ENCODE measurements around the gene P3H3. TPM values are rescaled to one million over a fixed set of nuclear protein-coding genes. Genes with fewer than 3 reads are reported as not detected.

P3H3 gene
- total RNA-seq, 4 donors from 2014 or later: 5.6 to 11.3 (median 6.8) TPM

DNA sequence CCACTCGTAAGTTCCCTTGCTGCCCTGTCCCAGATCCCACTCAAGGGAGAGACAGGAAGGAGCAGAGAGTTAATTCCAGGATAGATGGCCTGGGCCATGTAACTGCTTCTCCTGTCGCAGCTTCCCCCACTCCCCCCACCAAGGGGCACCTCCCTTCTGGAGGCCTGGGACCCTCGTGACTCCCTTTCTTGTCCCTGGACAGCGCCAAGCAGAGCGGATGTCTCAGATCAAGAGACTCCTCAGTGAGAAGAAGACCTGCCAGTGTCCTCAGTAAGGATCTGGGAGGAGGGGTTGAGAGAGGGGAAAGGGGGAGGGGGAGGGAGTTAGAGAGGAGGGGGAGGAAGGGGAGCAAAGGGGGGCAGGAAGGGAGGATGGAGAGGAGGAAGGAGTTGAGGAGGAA, 9.6 kb upstream of the P3H3 start:
- TF ChIP-seq, protein P1, sequence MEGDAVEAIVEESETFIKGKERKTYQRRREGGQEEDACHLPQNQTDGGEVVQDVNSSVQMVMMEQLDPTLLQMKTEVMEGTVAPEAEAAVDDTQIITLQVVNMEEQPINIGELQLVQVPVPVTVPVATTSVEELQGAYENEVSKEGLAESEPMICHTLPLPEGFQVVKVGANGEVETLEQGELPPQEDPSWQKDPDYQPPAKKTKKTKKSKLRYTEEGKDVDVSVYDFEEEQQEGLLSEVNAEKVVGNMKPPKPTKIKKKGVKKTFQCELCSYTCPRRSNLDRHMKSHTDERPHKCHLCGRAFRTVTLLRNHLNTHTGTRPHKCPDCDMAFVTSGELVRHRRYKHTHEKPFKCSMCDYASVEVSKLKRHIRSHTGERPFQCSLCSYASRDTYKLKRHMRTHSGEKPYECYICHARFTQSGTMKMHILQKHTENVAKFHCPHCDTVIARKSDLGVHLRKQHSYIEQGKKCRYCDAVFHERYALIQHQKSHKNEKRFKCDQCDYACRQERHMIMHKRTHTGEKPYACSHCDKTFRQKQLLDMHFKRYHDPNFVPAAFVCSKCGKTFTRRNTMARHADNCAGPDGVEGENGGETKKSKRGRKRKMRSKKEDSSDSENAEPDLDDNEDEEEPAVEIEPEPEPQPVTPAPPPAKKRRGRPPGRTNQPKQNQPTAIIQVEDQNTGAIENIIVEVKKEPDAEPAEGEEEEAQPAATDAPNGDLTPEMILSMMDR (IDR thresholded peaks at IDR 0.05; ENCODE audit: low read depth): no peak

DNA sequence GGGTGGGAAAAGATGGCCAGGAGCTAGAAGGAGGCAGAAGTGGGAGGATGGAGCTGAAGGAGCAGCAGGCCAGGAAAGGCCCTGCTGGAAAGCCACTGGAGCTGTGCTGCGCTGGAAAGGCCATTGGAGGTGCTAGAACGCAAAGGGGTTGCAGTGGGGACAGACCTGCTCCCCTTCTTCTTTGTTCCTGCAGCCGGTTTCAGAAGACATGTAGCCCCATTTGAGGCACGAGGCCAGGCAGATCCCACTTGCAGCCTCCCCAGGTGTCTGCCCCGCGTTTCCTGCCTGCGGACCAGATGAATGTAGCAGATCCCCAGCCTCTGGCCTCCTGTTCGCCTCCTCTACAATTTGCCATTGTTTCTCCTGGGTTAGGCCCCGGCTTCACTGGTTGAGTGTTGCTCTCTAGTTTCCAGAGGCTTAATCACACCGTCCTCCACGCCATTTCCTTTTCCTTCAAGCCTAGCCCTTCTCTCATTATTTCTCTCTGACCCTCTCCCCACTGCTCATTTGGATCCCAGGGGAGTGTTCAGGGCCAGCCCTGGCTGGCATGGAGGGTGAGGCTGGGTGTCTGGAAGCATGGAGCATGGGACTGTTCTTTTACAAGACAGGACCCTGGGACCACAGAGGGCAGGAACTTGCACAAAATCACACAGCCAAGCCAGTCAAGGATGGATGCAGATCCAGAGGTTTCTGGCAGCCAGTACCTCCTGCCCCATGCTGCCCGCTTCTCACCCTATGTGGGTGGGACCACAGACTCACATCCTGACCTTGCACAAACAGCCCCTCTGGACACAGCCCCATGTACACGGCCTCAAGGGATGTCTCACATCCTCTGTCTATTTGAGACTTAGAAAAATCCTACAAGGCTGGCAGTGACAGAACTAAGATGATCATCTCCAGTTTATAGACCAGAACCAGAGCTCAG, 8.8 kb upstream of the P3H3 start:
- TF ChIP-seq, protein P1 (IDR thresholded peaks at IDR 0.05; ENCODE audit: low read depth): no peak

DNA sequence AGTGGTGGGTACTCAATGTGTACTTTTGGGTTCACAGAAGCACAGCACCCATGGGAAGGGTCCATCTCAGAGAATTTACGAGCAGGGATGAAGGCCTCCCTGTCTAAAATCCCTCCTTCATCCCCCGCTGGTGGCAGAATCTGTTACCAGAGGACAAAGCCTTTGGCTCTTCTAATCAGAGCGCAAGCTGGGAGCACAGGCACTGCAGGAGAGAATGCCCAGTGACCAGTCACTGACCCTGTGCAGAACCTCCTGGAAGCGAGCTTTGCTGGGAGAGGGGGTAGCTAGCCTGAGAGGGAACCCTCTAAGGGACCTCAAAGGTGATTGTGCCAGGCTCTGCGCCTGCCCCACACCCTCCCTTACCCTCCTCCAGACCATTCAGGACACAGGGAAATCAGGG, 8.0 kb upstream of the P3H3 start:
- TF ChIP-seq, protein P1 (IDR thresholded peaks at IDR 0.05; ENCODE audit: low read depth): no peak

DNA sequence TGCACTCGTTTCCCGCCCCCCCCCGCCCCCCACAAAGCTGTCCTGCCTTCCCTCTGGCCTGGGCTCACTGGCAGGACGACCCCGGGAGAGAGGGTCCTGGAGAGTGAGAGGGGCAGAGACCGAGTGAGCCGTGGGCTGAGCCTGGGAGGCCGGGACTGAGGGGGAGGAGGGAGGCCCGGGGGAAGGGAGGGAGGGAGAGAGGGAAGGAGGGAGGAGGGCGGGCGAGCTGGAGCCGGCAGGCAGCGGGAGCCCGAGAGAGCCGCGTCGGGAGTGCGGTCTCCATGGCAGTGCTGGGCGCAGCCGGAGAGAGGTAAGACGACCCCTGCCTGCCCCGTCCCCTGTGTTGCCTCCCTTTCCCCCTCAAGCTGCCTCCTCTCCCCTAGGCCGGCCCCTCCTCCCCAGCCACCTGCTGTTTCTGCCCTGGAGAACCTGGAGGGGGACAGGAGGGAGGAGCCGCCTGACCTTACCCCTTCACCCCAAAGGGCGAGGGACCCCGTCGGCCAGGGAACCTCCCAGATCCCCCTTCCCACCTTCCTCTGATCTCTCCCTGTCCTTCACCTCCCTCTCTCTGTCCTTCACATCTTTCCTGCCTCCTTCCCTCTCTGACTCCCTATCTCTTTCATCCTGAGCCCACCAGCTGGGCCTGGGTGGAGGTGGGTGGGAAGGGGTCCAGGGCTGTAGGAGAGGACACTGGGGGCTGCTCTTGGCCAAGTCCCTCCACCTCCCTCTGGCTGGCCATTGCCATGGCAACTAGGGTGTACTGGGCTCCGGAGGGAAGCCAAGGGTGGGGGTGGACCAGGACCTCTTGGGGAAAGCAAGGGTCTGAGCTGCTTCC, 6.4 kb upstream of the P3H3 start, which contains the start of gene GPR162:
TSS of gene GPR162 (plus strand) at position 231 of the 835 bp plus-strand sequence. CDS start 2,078 bp downstream, outside the sequence.
- TF ChIP-seq, protein P1 (IDR thresholded peaks at IDR 0.05; ENCODE audit: low read depth): no peak

DNA sequence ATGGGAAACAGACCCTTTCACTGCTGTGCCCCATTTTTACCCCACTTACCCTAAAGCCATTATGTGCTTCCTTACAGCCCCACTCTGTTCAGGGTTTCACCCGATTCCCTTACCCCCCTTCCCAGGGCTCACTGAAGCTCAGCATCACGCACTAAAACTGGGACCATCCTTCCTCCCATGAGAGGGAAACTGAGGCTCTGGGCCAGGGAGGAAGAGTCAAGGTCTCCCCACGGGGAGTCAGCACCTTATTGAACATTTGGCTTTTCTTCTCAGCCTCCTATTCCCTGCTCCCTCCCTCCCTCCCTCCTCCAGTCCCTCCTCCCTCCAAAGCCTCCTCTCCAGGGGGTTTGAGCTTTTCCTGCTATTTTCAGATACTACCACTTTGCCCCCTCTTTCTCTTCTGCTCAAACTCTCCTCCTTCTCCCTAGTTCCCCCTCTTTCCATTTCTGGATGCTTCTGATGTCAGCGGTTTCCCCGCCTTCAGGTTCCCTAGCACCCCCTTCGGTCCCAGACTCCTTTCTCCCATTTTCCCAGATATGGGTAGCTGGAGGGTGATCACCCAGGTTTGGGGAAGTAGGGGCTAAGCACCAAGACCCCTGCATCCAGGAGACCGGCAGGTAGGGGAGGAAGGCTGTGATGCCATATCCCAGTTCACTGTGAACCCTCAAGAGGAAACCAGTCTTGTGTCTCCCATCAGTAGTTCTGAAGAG, 5.6 kb upstream of the P3H3 start:
- TF ChIP-seq, protein P1 (IDR thresholded peaks at IDR 0.05; ENCODE audit: low read depth): no peak

DNA sequence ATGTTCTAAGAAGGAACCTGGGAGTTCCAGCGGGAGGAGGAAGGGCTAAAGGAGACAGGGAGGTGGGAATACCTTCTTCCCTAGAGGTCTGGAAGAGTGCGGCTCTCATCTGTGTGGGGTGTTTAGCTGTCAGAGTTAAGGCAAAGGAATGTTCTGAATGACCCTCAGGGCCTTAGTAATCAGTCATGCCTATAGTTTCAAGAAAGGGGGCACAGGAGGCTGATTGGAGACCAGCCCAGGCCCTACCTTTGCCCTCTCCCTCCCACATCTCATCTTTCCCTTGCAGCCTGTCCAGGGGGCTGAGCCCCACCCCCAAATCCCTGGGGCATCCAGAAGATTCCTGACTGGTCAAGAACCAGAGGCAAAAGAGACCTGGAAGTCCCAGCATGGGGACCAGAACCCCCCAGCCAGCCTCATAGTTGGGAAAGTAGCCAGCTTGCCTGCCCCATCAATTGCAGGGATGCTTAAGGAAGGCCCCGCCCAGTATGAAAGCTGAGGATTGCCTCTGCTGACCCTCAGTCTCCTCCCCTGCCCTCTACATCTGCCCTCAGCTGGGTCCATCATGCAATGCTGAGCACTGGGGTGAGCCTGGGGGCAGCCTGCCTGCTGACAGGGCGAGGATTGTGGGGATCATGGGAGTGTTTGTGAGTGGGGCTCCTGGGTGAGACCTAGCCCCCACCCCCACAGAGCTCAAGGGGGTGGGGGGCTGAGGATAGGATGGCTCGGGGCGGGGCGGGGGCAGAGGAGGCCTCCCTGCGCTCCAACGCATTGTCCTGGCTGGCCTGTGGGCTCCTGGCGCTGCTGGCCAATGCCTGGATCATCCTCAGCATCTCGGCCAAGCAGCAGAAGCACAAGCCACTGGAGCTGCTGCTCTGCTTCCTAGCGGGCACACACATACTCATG, 4.8 kb upstream of the P3H3 start:
- TF ChIP-seq, protein P1 (IDR thresholded peaks at IDR 0.05; ENCODE audit: low read depth): no peak
